Breast epithelium (tissue), 4 donors: Measurements from ENCODE around the gene DMBT1. TPM values are rescaled to one million over a fixed set of nuclear protein-coding genes. Genes with fewer than 3 reads are reported as not detected.

Source experiments
- DNase-seq, 2 donors: peaks; one replicate each; pipeline ENCODE4 v3.0.0-alpha.2; 2019; ENCODE audit warnings: low spot score in 2 of 2
- H3K27ac ChIP-seq, 2 donors: fragments of 200-600 bp; sonication (generic) in 1 of 2; one replicate each; pipeline ENCODE4 v1.5.1; 2016 to 2019; ENCODE audit warnings: mild to moderate bottlenecking in 1 of 2
- H3K27me3 ChIP-seq, 2 donors: fragments of 200-600 bp; sonication (generic) in 1 of 2; one replicate each; pipeline versions ENCODE4 v1.5.1 to v1.6.0; 2017 to 2019; ENCODE audit warnings: control low read depth in 1 of 2, mild to moderate bottlenecking in 1 of 2
- H3K36me3 ChIP-seq: fragments of 200-600 bp; one replicate; pipeline ENCODE4 v1.5.1; 2019
- H3K4me1 ChIP-seq, 2 donors: fragments of 200-600 bp; sonication (generic); one replicate each; pipeline ENCODE4 v1.5.1; 2016 to 2019; ENCODE audit warnings: control low read depth in 1 of 2
- H3K4me3 ChIP-seq, 3 donors: fragments of 200-600 bp; sonication (generic); 1 replicate in 2 of 3; 2 replicates in 1 of 3; pipeline ENCODE4 v1.5.1; 2016 to 2019; ENCODE audit warnings: mild to moderate bottlenecking in 3 of 3, moderate library complexity in 2 of 3
- H3K9me3 ChIP-seq, 2 donors: fragments of 200-600 bp; sonication (generic) in 1 of 2; one replicate each; pipeline ENCODE4 v1.5.1; 2016 to 2019; ENCODE audit warnings: control low read depth in 1 of 2
- CTCF ChIP-seq, 3 donors: fragments of 450-650 bp; IDR thresholded peaks; one replicate each; pipeline ENCODE4 v1.5.1; 2016 to 2017; ENCODE audit warnings: antibody characterized with exemption in 3 of 3, mild to moderate bottlenecking in 3 of 3, moderate library complexity in 3 of 3
- POLR2A ChIP-seq: fragments of 450-650 bp; IDR thresholded peaks from one replicate; pipeline ENCODE4 v1.6.1; 2016; ENCODE audit warnings: antibody characterized with exemption, mild to moderate bottlenecking, moderate library complexity
- POLR2AphosphoS5 ChIP-seq, 3 donors: sonication (generic); formaldehyde crosslinking; IDR thresholded peaks; one replicate each; pipeline ENCODE4 v1.6.1; 2017; ENCODE audit warnings: antibody characterized with exemption in 3 of 3
- intact Hi-C: fragments of 100-400 bp; cut with DNase I; formaldehyde crosslinking; loops from one replicate; pipeline ENCODE4 v1.15.1; 2023; ENCODE audit warnings: low total_unique reads
- total RNA-seq, 3 donors: library from RNA; depleted of rRNA; stranded (reverse); fragments of >200 nt; gene quantifications; one replicate each; pipeline ENCODE4 v1.1.0, GENCODE V29; 2016

DMBT1 gene
- total RNA-seq, 3 donors from 2014 or later: 0.15 to 2.3 TPM; not detected in 1

- no peak overlapping the region for H3K4me3 ChIP-seq
- intact Hi-C loops: loop anchor here (10.0 kb wide), 1 partner anchor 1176 kb away; no protein-coding TSS in a partner anchor
- DNase-seq: no peak
- H3K36me3 ChIP-seq: no peaks in the 10 kb centered on the region
- no peaks in the 10 kb centered on the region for H3K27me3 ChIP-seq
- no peaks in the 10 kb centered on the region for H3K9me3 ChIP-seq
- H3K4me1 ChIP-seq: no peaks in the 10 kb centered on the region
- H3K27ac ChIP-seq: no peak overlapping the region
- TF ChIP-seq POLR2AphosphoS5 (IDR thresholded peaks at IDR 0.05): no peak
- TF ChIP-seq POLR2A: no peak
- no peak for TF ChIP-seq CTCF (IDR thresholded peaks at IDR 0.05)
Measured at GRCh38 chr10:122559228-122559627, 1.3 kb upstream of the DMBT1 start.

- H3K27ac ChIP-seq: no peak overlapping the region
- no peaks in the 10 kb centered on the region for H3K9me3 ChIP-seq
- intact Hi-C loops: loop anchor here (10.0 kb wide), 1 partner anchor 266 kb away; no protein-coding TSS in a partner anchor
- TF ChIP-seq POLR2A (no peak), POLR2AphosphoS5 (IDR thresholded peaks at IDR 0.05) (no peak), CTCF (IDR thresholded peaks at IDR 0.05) (no peak)
- no peak for DNase-seq
- H3K4me3 ChIP-seq: no peak overlapping the region
- H3K4me1 ChIP-seq: no peaks in the 10 kb centered on the region
- no peaks in the 10 kb centered on the region for H3K36me3 ChIP-seq
- H3K27me3 ChIP-seq: no peaks in the 10 kb centered on the region
Measured at GRCh38 chr10:122561212-122561611, 658 bp downstream of the DMBT1 start.

- no peaks in the 10 kb centered on the region for H3K27me3 ChIP-seq
- H3K36me3 ChIP-seq: no peaks in the 10 kb centered on the region
- H3K4me3 ChIP-seq: no peak overlapping the region
- DNase-seq: no peak
- no peak overlapping the region for H3K27ac ChIP-seq
- no peaks in the 10 kb centered on the region for H3K4me1 ChIP-seq
- no peak for TF ChIP-seq CTCF (IDR thresholded peaks at IDR 0.05)
- TF ChIP-seq POLR2AphosphoS5 (IDR thresholded peaks at IDR 0.05): no peak
- TF ChIP-seq POLR2A: no peak
- H3K9me3 ChIP-seq: no peaks in the 10 kb centered on the region
- intact Hi-C loops: loop anchor here (10.0 kb wide), 1 partner anchor 267 kb away; no protein-coding TSS in a partner anchor
Measured at GRCh38 chr10:122561792-122562191, 1.2 kb downstream of the DMBT1 start.

- H3K9me3 ChIP-seq: no peaks in the 10 kb centered on the region
- DNase-seq: no peak
- no peak overlapping the region for H3K4me3 ChIP-seq
- no peak overlapping the region for H3K27ac ChIP-seq
- H3K27me3 ChIP-seq: no peaks in the 10 kb centered on the region
- H3K36me3 ChIP-seq: no peaks in the 10 kb centered on the region
- intact Hi-C loops: loop anchor here (10.0 kb wide), 1 partner anchor 270 kb away; no protein-coding TSS in a partner anchor
- TF ChIP-seq POLR2AphosphoS5 (IDR thresholded peaks at IDR 0.05) (no peak), CTCF (IDR thresholded peaks at IDR 0.05) (no peak), POLR2A (no peak)
- H3K4me1 ChIP-seq: no peaks in the 10 kb centered on the region
Measured at GRCh38 chr10:122564980-122565379, 4.4 kb downstream of the DMBT1 start.

- no peak overlapping the region for H3K27ac ChIP-seq
- no peaks in the 10 kb centered on the region for H3K36me3 ChIP-seq
- TF ChIP-seq POLR2AphosphoS5 (IDR thresholded peaks at IDR 0.05) (peak in 2 of 3 donors; percentile 36 to 43), CTCF (IDR thresholded peaks at IDR 0.05) (peak; percentile 52 to 81 (median 78)), POLR2A (no peak)
- peak; percentile 74 to 80 for DNase-seq
- H3K27me3 ChIP-seq: no peaks in the 10 kb centered on the region
- H3K4me1 ChIP-seq: no peaks in the 10 kb centered on the region
- H3K4me3 ChIP-seq: peak overlapping the region in 2 of 3 donors; percentile 32 to 62
- no peaks in the 10 kb centered on the region for H3K9me3 ChIP-seq
- intact Hi-C loops: loop anchor here (2.0 to 10.0 kb wide), 2 partner anchors 135 to 271 kb away; no protein-coding TSS in a partner anchor
Measured at GRCh38 chr10:122565766-122566206, 5.2 kb downstream of the DMBT1 start.
